ENCODE data around the gene GALNT7.
"Not testable (repeated sequence)": the region's sequence is repeated elsewhere in the genome, so short reads cannot be mapped to it uniquely, and the experiment has no call there.

GRCh38 chr4:173219126-173219437 is 50.5 kb downstream of the GALNT7 start:
- not testable (repeated sequence) for TF ChIP-seq CTCF, POLR2A (IDR thresholded peaks at IDR 0.05)

Data from heart left ventricle (tissue), 13 donors.